ENCODE results near the gene IFI35. TPM values are rescaled to one million over a fixed set of nuclear protein-coding genes. Genes with fewer than 3 reads are reported as not detected.
"Not testable (repeated sequence)": the region's sequence is repeated elsewhere in the genome, so short reads cannot be mapped to it uniquely, and the experiment has no call there.

The IFI35 gene
- total and polyA plus RNA-seq, 2 donors from 2014 or later = 41.4 to 58.6 TPM

DNA sequence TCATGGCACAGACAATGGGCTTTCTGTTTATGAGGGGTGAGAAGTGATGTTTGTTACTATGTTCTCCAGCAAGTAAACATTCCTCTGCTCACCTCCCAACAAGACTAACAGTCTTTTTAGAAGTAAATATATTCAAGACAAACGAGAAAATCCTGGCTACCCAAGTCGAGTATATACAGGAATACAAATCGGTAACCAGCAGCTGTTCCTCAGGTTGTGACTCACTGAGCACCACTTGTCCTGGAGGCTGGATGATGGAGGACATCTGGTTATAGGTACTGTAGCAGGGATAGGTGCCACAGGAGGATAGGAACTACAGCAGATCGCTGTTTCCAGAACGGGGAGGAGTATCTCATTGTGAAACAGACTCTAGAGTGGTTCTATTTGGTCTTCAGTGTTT, 13.7 kb upstream of the IFI35 start:
- H3K4me1 ChIP-seq (ENCODE audit: control insufficient read depth in 2 of 3, insufficient read depth in 2 of 3, low read depth in 1 of 3, low read length in 3 of 3) = peaks cover 3 to 4% (median 3%) of the 10 kb centered on the region in 3 donors
- FAIRE-seq (no peak), DNase-seq (no peak)
- H3K9me3 ChIP-seq (ENCODE audit: control insufficient read depth in 2 of 3, insufficient read depth in 1 of 3, low read length in 3 of 3) = no peaks in the 10 kb centered on the region
- no peak overlapping the region for H3K4me3 ChIP-seq (ENCODE audit: low read length in 3 of 3)
- no peak overlapping the region for H3K9ac ChIP-seq (ENCODE audit: low read length in 3 of 3)
- no peaks in the 10 kb centered on the region for H3K27me3 ChIP-seq (ENCODE audit: control insufficient read depth, insufficient read depth, low read length)
- intact Hi-C loops (cut with DNase I) = no loop called here
- TF ChIP-seq, protein P1, sequence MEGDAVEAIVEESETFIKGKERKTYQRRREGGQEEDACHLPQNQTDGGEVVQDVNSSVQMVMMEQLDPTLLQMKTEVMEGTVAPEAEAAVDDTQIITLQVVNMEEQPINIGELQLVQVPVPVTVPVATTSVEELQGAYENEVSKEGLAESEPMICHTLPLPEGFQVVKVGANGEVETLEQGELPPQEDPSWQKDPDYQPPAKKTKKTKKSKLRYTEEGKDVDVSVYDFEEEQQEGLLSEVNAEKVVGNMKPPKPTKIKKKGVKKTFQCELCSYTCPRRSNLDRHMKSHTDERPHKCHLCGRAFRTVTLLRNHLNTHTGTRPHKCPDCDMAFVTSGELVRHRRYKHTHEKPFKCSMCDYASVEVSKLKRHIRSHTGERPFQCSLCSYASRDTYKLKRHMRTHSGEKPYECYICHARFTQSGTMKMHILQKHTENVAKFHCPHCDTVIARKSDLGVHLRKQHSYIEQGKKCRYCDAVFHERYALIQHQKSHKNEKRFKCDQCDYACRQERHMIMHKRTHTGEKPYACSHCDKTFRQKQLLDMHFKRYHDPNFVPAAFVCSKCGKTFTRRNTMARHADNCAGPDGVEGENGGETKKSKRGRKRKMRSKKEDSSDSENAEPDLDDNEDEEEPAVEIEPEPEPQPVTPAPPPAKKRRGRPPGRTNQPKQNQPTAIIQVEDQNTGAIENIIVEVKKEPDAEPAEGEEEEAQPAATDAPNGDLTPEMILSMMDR (IDR thresholded peaks at IDR 0.05; ENCODE audit: borderline replicate concordance, extremely low read depth, insufficient read depth) = no peak
- no peak overlapping the region for H3K27ac ChIP-seq (ENCODE audit: low read depth in 2 of 2, low read length in 2 of 2)
- H3K36me3 ChIP-seq (ENCODE audit: control insufficient read depth in 2 of 3, insufficient read depth in 3 of 3, low read length in 3 of 3) = peaks cover 7 to 37% (median 32%) of the 10 kb centered on the region in 3 donors

- H3K9me3 ChIP-seq (ENCODE audit: control insufficient read depth in 2 of 3, insufficient read depth in 1 of 3, low read length in 3 of 3); H3K27ac ChIP-seq (ENCODE audit: low read depth in 2 of 2, low read length in 2 of 2); intact Hi-C loops (cut with DNase I); H3K27me3 ChIP-seq (ENCODE audit: control insufficient read depth, insufficient read depth, low read length); DNase-seq; H3K4me1 ChIP-seq (ENCODE audit: control insufficient read depth in 2 of 3, insufficient read depth in 2 of 3, low read depth in 1 of 3, low read length in 3 of 3); FAIRE-seq; H3K4me3 ChIP-seq (ENCODE audit: low read length in 3 of 3); H3K9ac ChIP-seq (ENCODE audit: low read length in 3 of 3): not testable (repeated sequence)
- peaks cover 7 to 33% (median 29%) of the 10 kb centered on the region in 3 donors for H3K36me3 ChIP-seq (ENCODE audit: control insufficient read depth in 2 of 3, insufficient read depth in 3 of 3, low read length in 3 of 3)
Observed at GRCh38 chr17:42993913-42994312, 12.7 kb upstream of the IFI35 start.

- DNase-seq (no peak), FAIRE-seq (no peak)
- H3K27ac ChIP-seq (ENCODE audit: low read depth in 2 of 2, low read length in 2 of 2) = peak overlapping the region in 1 of 2 donors; percentile 49
- no peaks in the 10 kb centered on the region for H3K27me3 ChIP-seq (ENCODE audit: control insufficient read depth, insufficient read depth, low read length)
- H3K9ac ChIP-seq (ENCODE audit: low read length in 3 of 3) = peak overlapping the region; percentile 17 to 64 (median 34)
- peaks cover 6 to 12% (median 12%) of the 10 kb centered on the region in 3 donors for H3K4me1 ChIP-seq (ENCODE audit: control insufficient read depth in 2 of 3, insufficient read depth in 2 of 3, low read depth in 1 of 3, low read length in 3 of 3)
- H3K36me3 ChIP-seq (ENCODE audit: control insufficient read depth in 2 of 3, insufficient read depth in 3 of 3, low read length in 3 of 3) = peaks cover 10 to 29% (median 11%) of the 10 kb centered on the region in 3 donors
- peak overlapping the region; percentile 35 to 73 (median 52) for H3K4me3 ChIP-seq (ENCODE audit: low read length in 3 of 3)
- TF ChIP-seq, protein P1 (IDR thresholded peaks at IDR 0.05; ENCODE audit: borderline replicate concordance, extremely low read depth, insufficient read depth) = no peak
- H3K9me3 ChIP-seq (ENCODE audit: control insufficient read depth in 2 of 3, insufficient read depth in 1 of 3, low read length in 3 of 3) = no peaks in the 10 kb centered on the region
- intact Hi-C loops (cut with DNase I) = no loop called here
Observed at GRCh38 chr17:42997390-42997983, 9.1 kb upstream of the IFI35 start.

DNA sequence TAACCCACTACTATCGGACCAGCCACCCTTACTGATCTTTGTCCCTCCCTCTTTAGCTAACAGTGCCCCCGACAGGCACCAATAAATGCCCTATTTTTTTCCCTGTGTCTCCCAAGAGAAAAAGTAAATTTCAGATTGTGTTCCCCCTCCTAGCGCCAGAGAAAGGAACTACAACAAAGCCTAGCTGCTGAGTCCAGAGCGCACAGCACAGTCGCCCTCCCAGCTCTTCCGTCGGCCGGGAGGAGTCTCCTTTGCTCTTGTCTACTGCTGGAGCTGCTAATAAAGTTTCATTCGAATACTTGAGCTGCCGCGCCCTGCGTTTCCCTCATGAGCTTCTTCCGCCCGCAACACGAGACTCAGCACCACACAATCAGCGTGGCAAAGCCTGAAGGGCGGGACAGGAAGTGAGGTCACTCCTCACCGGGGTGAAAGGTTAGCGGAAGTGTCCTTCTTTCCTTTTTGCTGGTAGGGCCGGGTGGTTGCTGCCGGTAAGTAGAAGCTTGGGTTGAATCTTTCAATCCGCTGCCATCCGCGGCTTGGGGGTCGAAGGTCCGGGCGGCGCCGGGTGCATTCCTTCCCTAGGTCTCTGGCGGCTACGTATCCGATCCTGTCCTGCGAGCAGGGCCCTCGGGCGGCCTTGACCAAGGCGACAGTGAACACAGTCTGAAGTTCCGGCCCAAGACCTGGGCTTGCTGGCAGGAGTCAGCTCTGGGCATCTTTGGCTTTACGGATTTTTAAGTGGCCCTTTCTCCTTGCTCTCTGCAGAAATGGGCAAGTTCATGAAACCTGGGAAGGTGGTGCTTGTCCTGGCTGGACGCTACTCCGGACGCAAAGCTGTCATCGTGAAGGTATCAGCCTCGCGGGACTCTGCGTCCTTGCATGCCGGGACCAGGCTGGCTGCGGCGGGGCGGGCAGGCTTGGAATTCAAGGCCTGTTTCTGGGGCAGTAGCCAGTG, 8.3 kb upstream of the IFI35 start, which contains the start of gene RPL27:
Gene RPL27 (plus strand): TSS at position 436 of the 955 bp plus-strand sequence. CDS start 332 bp downstream, at position 768.
- H3K36me3 ChIP-seq (ENCODE audit: control insufficient read depth in 2 of 3, insufficient read depth in 3 of 3, low read length in 3 of 3) = peaks cover 6 to 34% (median 9%) of the 10 kb centered on the region in 3 donors
- no peaks in the 10 kb centered on the region for H3K27me3 ChIP-seq (ENCODE audit: control insufficient read depth, insufficient read depth, low read length)
- H3K9ac ChIP-seq (ENCODE audit: low read length in 3 of 3) = peak within 1 kb of the TSS; percentile 70 to 96 (median 94)
- H3K4me3 ChIP-seq (ENCODE audit: low read length in 3 of 3) = peak within 1 kb of the TSS; percentile 73 to 96 (median 79)
- H3K9me3 ChIP-seq (ENCODE audit: control insufficient read depth in 2 of 3, insufficient read depth in 1 of 3, low read length in 3 of 3) = no peaks in the 10 kb centered on the region
- peak within 1 kb of the TSS; percentile 71 to 85 for H3K27ac ChIP-seq (ENCODE audit: low read depth in 2 of 2, low read length in 2 of 2)
- DNase-seq = peak; percentile 99 to 100 (median 99)
- TF ChIP-seq, protein P1 (IDR thresholded peaks at IDR 0.05; ENCODE audit: borderline replicate concordance, extremely low read depth, insufficient read depth) = peak; percentile 91
- intact Hi-C loops (cut with DNase I) = no loop called here
- peak; percentile 98 for FAIRE-seq
- H3K4me1 ChIP-seq (ENCODE audit: control insufficient read depth in 2 of 3, insufficient read depth in 2 of 3, low read depth in 1 of 3, low read length in 3 of 3) = peaks cover 6 to 12% (median 12%) of the 10 kb centered on the region in 3 donors
